Measurements from ENCODE around the gene CCSER1.

CCSER1 gene

DNA sequence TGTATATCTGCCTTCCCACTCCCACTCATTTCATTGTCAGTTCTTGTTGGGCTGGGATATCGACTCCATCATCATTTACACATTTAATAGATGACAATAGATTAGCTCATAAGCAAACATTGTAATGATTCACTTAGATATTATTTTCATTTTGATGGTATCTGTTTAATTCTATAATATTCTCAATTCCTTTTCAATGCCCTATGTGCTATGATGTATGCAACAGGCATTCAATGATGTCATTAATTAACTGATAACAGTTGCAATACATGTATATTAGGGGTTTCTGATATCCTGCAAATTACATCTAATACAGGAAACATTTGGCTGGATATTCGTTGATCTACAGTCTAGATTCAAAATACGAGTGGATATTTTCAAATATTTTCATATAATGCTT lies 850.5 kb downstream of the CCSER1 start:
- POLR2A ChIA-PET (ENCODE audit: low non-redundant PET), result no interaction called here
- TF ChIP-seq, protein P1, sequence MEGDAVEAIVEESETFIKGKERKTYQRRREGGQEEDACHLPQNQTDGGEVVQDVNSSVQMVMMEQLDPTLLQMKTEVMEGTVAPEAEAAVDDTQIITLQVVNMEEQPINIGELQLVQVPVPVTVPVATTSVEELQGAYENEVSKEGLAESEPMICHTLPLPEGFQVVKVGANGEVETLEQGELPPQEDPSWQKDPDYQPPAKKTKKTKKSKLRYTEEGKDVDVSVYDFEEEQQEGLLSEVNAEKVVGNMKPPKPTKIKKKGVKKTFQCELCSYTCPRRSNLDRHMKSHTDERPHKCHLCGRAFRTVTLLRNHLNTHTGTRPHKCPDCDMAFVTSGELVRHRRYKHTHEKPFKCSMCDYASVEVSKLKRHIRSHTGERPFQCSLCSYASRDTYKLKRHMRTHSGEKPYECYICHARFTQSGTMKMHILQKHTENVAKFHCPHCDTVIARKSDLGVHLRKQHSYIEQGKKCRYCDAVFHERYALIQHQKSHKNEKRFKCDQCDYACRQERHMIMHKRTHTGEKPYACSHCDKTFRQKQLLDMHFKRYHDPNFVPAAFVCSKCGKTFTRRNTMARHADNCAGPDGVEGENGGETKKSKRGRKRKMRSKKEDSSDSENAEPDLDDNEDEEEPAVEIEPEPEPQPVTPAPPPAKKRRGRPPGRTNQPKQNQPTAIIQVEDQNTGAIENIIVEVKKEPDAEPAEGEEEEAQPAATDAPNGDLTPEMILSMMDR (conservative IDR thresholded peaks at IDR 0.05; ENCODE audit: low read depth), result no peak
- CTCF ChIA-PET, result no interaction called here
- no peak overlapping the region for H3K27ac ChIP-seq
- no peak for DNase-seq (ENCODE audit: low spot score)

DNA sequence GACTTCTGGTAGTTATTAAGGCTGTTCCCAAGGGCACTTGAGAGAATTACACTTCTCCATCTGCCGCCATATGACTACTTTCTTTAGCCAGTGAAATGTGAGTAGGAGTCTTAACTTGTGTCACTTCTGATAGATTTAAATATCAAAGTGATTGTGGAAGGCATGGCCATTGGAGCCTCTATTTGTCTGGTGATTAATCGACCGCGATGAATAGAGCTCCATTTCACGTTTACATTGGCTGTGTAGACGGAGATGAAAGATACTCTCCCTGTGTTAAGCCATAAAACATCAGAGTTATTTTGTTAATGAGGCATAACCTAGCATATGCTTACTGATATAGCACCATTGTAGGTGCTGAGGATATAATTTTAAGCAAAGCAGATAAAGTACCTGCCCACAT lies 852.4 kb downstream of the CCSER1 start:
- CTCF ChIA-PET, result no interaction called here
- POLR2A ChIA-PET (ENCODE audit: low non-redundant PET), result no interaction called here
- H3K27ac ChIP-seq, result no peak overlapping the region
- TF ChIP-seq, protein P1 (conservative IDR thresholded peaks at IDR 0.05; ENCODE audit: low read depth), result no peak
- no peak for DNase-seq (ENCODE audit: low spot score)

DNA sequence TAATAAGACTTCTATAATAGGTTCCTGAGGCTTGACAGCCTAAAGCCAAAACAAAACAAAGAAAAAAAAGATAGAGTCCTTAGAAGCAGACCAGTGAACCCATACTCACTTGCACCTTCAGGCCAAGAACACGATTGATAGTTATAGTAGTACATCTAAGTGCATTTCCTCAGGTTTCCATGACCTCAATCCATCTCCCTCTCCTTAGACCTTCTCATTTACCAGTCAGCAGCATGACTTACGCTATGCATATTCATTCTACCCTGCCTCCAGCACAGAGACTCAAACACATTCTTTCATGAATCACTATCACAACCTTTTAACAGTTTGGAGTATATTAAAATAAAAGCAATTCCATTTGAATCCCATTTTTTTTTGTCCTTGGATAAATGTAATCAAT lies 855.6 kb downstream of the CCSER1 start:
- TF ChIP-seq, protein P1 (conservative IDR thresholded peaks at IDR 0.05; ENCODE audit: low read depth), result no peak
- no peak for DNase-seq (ENCODE audit: low spot score)
- ChIA-PET CTCF (no interaction called here), POLR2A (ENCODE audit: low non-redundant PET) (no interaction called here)
- no peak overlapping the region for H3K27ac ChIP-seq

DNA sequence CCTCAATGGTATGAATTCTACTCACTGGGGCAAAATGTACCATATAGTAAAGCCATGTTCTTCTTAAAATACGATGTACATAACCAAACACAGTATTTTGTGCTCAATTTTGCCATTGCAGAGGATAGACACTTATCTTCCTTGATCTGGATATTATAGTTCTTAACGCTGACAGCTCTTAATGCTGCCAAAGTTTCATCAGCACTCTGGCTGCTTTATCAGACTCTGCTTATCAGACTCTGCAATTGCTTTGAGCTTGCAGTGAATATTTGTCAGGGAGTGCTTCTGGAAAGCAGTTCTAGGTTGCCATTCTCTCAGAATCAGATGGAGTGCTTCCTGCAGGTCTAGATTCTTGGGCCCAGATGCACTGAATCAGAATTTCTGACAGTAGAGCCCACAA lies 863.1 kb downstream of the CCSER1 start:
- TF ChIP-seq, protein P1 (conservative IDR thresholded peaks at IDR 0.05; ENCODE audit: low read depth), result no peak
- CTCF ChIA-PET, result no interaction called here
- POLR2A ChIA-PET (ENCODE audit: low non-redundant PET), result no interaction called here

DNA sequence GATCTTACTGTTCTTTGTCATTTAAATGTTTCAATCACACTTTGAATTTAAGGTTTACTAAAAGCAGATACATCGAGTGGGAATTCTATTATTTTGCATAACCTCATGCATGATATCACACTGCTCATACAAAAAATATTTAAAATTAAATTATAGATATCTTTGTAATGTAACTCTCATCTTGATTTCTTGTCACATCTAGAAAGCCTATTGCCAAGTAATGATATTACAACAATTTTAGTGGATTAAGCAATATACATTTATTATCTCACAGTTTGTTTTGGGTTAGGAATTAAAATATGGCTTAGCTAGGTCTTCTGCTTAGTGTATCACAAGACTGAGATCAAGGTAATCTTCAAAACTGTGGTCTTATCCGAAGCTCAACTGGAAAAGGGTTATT lies 865.0 kb downstream of the CCSER1 start:
- CTCF ChIA-PET, result no interaction called here
- POLR2A ChIA-PET (ENCODE audit: low non-redundant PET), result no interaction called here

More for the DNA sequence above, 863.1 kb downstream of the CCSER1 start:
- no peak for DNase-seq (ENCODE audit: low spot score)
- no peak overlapping the region for H3K27ac ChIP-seq

DNA sequence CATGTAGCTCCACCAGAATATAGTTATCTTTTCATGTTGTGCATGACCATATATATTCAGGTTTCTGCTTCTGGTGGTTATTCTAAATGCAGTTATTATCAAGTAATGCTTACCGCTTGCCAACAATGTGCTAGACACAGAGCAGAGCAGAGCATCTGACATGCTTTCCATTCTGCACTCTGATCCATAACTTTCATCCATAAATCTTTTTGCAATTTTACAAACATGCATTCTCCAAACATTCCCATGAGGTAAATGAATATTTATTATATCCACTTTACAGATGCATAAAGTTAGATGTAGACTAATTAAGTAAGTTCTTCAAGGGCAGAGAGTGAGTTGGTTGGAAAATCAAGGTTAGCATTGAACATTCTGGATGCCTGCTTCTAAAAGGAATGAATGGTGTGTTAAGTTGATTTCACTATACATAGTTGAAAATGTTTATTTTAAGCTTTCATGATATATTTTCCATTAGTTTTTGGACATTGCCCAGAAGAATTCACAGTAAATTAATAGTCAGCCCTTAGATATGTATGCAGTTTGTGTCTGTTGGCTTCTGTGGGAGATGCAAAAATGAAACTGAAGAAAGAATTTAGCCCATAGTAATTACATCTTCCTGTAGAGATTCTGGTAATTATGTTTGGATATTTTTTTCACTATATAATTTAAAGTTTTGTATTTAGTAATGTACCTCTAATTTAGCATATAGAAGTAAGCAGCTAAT lies 867.8 kb downstream of the CCSER1 start:
- H3K27ac ChIP-seq, result no peak overlapping the region
- no peak for DNase-seq (ENCODE audit: low spot score)
- CTCF ChIA-PET, result no interaction called here
- POLR2A ChIA-PET (ENCODE audit: low non-redundant PET), result no interaction called here
- TF ChIP-seq, protein P1 (conservative IDR thresholded peaks at IDR 0.05; ENCODE audit: low read depth), result no peak

More for the DNA sequence above, 865.0 kb downstream of the CCSER1 start:
- TF ChIP-seq, protein P1 (conservative IDR thresholded peaks at IDR 0.05; ENCODE audit: low read depth), result no peak
- H3K27ac ChIP-seq, result no peak overlapping the region
- DNase-seq (ENCODE audit: low spot score), result no peak

All from RWPE1 (cell line).